HCT116 (cell line): Measurements from ENCODE around the gene KRTAP5-2. TPM values are rescaled to one million over a fixed set of nuclear protein-coding genes. Genes with fewer than 3 reads are reported as not detected.

Experiments
- ATAC-seq: fragments of 200-7000 bp; cut with Tn5 transposase; 2 replicates; pipeline ENCODE4 v1.9.1; 2020; ENCODE audit warnings: mild to moderate bottlenecking, moderate library complexity
- BruUV-seq: library from RNA; stranded (reverse); fragments of 400-500 nt; replicated peaks from 2 replicates; lab custom pipeline; 2021; lab: Mats Ljungman, UMichigan
- CTCF ChIA-PET: fragments of 300-600 bp; sonication (Branson Sonifier 250); formaldehyde crosslinking; loops from one replicate; lab custom pipeline; 2021; ENCODE audit warnings: antibody characterized with exemption; lab: Charles Lee
- POLR2A ChIA-PET: fragments of 300-600, 350-600 bp; sonication (Branson Sonifier 250); formaldehyde crosslinking; loops from one replicate; lab custom pipeline; 2021; ENCODE audit warnings: antibody characterized with exemption; lab: Charles Lee
- RAD21 ChIA-PET, 2 experiments: fragments of 300-600 bp; sonication (Branson Sonifier 250); formaldehyde crosslinking; loops; one replicate each; lab custom pipeline; 2023; ENCODE audit warnings: low total read pairs in 2 of 2; ENCODE audit not compliant: uncharacterized antibody in 2 of 2, unreplicated experiment in 2 of 2, low non-redundant PET in 1 of 2; lab: Charles Lee
- DNase-seq: peaks from one replicate; pipeline ENCODE4 v3.0.0-alpha.2; 2010; ENCODE audit warnings: low read depth, low spot score
- H2AFZ ChIP-seq: fragments of 200-600 bp; shearing (Covaris generic), sonication (generic); 2 replicates; pipeline ENCODE4 v1.6.1; 2017; ENCODE audit warnings: low read depth, mixed run types, mixed read lengths, antibody characterized with exemption, low read length; ENCODE audit not compliant: poor library complexity, severe bottlenecking
- H3K27ac ChIP-seq: 2 replicates; pipeline ENCODE4 v1.5.1; 2012; ENCODE audit warnings: low read depth, low read length
- H3K27me3 ChIP-seq: fragments of 200-600 bp; sonication (generic); 2 replicates; pipeline ENCODE4 v1.6.1; 2016; ENCODE audit warnings: mixed run types, low read length, mixed read lengths; ENCODE audit not compliant: insufficient read depth
- H3K36me3 ChIP-seq, 2 experiments: fragments of 200-500 bp in 1 of 2; fragments of 200-600 bp in 1 of 2; sonication (Bioruptor generic) in 1 of 2; sonication (generic) in 1 of 2; 2 replicates each; pipeline versions ENCODE4 v1.5.1 to v1.6.1; 2014 to 2016; ENCODE audit warnings: low read length in 2 of 2, inconsistent platforms in 1 of 2, mixed read lengths in 1 of 2, mixed run types in 1 of 2; ENCODE audit not compliant: insufficient read depth in 2 of 2, control insufficient read depth in 1 of 2
- H3K4me1 ChIP-seq, 2 experiments: fragments of 200-600 bp in 1 of 2; sonication (generic) in 1 of 2; 2 replicates each; pipeline versions ENCODE4 v1.5.1 to v1.6.1; 2012 to 2017; ENCODE audit warnings: low read length in 2 of 2, inconsistent platforms in 1 of 2, mild to moderate bottlenecking in 1 of 2, mixed read lengths in 1 of 2, mixed run types in 1 of 2, moderate library complexity in 1 of 2; ENCODE audit not compliant: insufficient read depth in 2 of 2, control insufficient read depth in 1 of 2
- H3K4me2 ChIP-seq: fragments of 200-600 bp; sonication (generic); 2 replicates; pipeline ENCODE4 v1.6.1; 2017; ENCODE audit warnings: mixed run types, low read length, mixed read lengths
- H3K4me3 ChIP-seq, 2 experiments: fragments of 200-600 bp in 1 of 2; sonication (generic) in 1 of 2; replicated peaks in 1 of 2; 2 replicates each; pipeline ENCODE4 v1.5.1; 2011 to 2016; ENCODE audit warnings: low read length in 2 of 2, control low read depth in 1 of 2, low read depth in 1 of 2, mild to moderate bottlenecking in 1 of 2, mixed read lengths in 1 of 2, mixed run types in 1 of 2
- H3K79me2 ChIP-seq: fragments of 200-600 bp; sonication (generic); 2 replicates; pipeline ENCODE4 v1.6.1; 2017; ENCODE audit warnings: mild to moderate bottlenecking, mixed run types, low read length, moderate library complexity, mixed read lengths; ENCODE audit not compliant: insufficient read depth
- H3K9ac ChIP-seq: fragments of 200-600 bp; sonication (generic); 2 replicates; pipeline ENCODE4 v1.6.1; 2016; ENCODE audit warnings: low read length, mixed read lengths
- H3K9me2 ChIP-seq: fragments of 200-600 bp; sonication (generic), shearing (Covaris generic); 2 replicates; pipeline ENCODE4 v1.6.1; 2017; ENCODE audit warnings: mixed run types, mild to moderate bottlenecking, moderate library complexity; ENCODE audit not compliant: insufficient read depth
- H3K9me3 ChIP-seq, 2 experiments: fragments of 200-500 bp in 1 of 2; fragments of 200-600 bp in 1 of 2; sonication (Bioruptor generic) in 1 of 2; sonication (generic) in 1 of 2; 2 replicates each; pipeline ENCODE4 v1.6.1; 2014 to 2017; ENCODE audit warnings: low read length in 2 of 2, mixed read lengths in 2 of 2, inconsistent platforms in 1 of 2, low read depth in 1 of 2, mild to moderate bottlenecking in 1 of 2, mixed run types in 1 of 2, moderate library complexity in 1 of 2; ENCODE audit not compliant: control insufficient read depth in 1 of 2, insufficient read depth in 1 of 2
- H4K20me1 ChIP-seq: fragments of 200-600 bp; sonication (generic), shearing (Covaris generic); 2 replicates; pipeline ENCODE4 v1.6.1; 2017; ENCODE audit warnings: mixed run types, mild to moderate bottlenecking, moderate library complexity; ENCODE audit not compliant: insufficient read depth
- CEBPB ChIP-seq: IDR thresholded peaks from 2 replicates; pipeline ENCODE4 v1.6.1; 2012; ENCODE audit warnings: low read depth
- EZH2phosphoT487 ChIP-seq: fragments of 200-600 bp; IDR thresholded peaks from 2 replicates; pipeline ENCODE4 v1.6.1; 2018; ENCODE audit warnings: antibody characterized with exemption, borderline replicate concordance
- JUND ChIP-seq: IDR thresholded peaks from 2 replicates; pipeline ENCODE4 v1.6.1; 2012
- POLR2A ChIP-seq: IDR thresholded peaks from 2 replicates; pipeline ENCODE4 v1.7.0; 2011; ENCODE audit warnings: borderline replicate concordance; ENCODE audit not compliant: insufficient read depth, insufficient read length; ENCODE audit errors: extremely low read depth
- POLR2AphosphoS5 ChIP-seq: IDR thresholded peaks from 2 replicates; pipeline ENCODE4 v1.6.1; 2011; ENCODE audit warnings: mild to moderate bottlenecking, low read depth, low read length, moderate library complexity
- SIN3A ChIP-seq: IDR thresholded peaks from 2 replicates; pipeline ENCODE4 v1.6.1; 2012; ENCODE audit warnings: low read depth
- SRF ChIP-seq: IDR thresholded peaks from 2 replicates; pipeline ENCODE4 v1.6.1; 2012; ENCODE audit warnings: low read depth
- YY1 ChIP-seq: IDR thresholded peaks from 2 replicates; pipeline ENCODE4 v1.6.1; 2011; ENCODE audit warnings: low read length, low read depth, moderate library complexity, mild to moderate bottlenecking; ENCODE audit not compliant: insufficient replicate concordance; ENCODE audit errors: extremely low read depth
- intact Hi-C: fragments of 100-400 bp; cut with micrococcal nuclease; formaldehyde crosslinking; loops from 2 replicates; pipeline ENCODE4 v1.10.0; 2022
- total RNA-seq: library from RNA; stranded (reverse); gene quantifications from one replicate; pipeline ENCODE4 v1.2.1, GENCODE V29; 2021; ENCODE audit not compliant: unreplicated experiment
- TF ChIP-seq, protein P1 (sequence below), 3 experiments: fragments of 200-600 bp in 1 of 3; sonication (generic) in 1 of 3; IDR thresholded peaks in 2 of 3; conservative IDR thresholded peaks in 1 of 3; 2 replicates each; pipeline ENCODE4 v1.5.1; 2012 to 2017; ENCODE audit warnings: low read depth in 2 of 3, low read length in 2 of 3, antibody characterized with exemption in 1 of 3, borderline replicate concordance in 1 of 3, control low read depth in 1 of 3, mild to moderate bottlenecking in 1 of 3, mixed read lengths in 1 of 3, mixed run types in 1 of 3, moderate library complexity in 1 of 3; ENCODE audit not compliant: insufficient read depth in 1 of 3
- TF ChIP-seq, protein P2 (sequence below): IDR thresholded peaks from 2 replicates; pipeline ENCODE4 v1.6.1; 2012; ENCODE audit warnings: low read depth

KRTAP5-2 gene
- total RNA-seq, 1 experiment from 2014 or later: not detected

DNA sequence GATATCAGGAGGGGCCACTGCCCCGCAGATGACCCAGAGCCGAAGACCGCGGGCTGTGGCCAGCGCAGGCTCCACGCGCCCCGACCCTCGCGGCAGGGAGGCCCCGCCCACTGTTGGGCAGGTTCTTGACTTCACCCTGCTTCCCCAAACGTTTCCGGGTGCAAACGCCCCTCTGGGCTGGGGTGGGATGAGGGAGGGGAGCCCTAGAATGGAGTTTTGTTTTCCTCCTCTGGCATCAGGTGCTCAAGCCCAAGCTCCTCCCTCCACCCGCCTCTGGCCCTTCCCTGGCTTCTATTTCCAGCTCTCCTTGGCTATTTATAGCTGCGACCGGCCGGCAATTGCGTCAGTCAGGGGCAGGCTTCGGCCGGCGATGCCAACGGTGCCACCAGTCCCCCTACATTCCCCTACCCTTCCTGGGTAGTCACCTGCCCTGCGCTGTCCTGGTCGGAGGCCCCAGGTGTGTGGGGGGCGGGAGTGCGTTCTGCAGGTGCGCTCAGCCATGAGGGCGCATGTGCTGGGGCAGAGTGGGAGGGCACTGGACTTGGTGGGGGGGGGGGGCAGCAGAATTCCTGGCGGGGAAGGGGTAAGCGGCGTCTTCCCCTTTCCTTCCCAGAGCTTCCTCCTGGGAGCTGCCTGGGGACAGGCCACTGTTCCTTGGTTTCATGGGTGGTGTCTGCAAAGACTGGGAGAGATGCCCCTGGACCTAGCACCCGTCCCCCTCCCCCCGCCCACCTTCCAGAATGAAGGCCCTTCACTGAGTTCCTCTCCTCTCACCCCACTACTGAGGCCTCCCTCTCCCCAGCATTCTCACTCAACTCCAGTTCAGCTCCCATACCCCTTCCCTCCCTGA, 49.6 kb downstream of the KRTAP5-2 start:
- Histone ChIP-seq H3K4me1 (peaks cover 17 to 37% of the 10 kb centered on the region in 2 experiments), H3K79me2 (no peaks in the 10 kb centered on the region), H3K27ac (peak overlapping the region; percentile 63), H3K9ac (peak overlapping the region; percentile 62), H2AFZ (peak overlapping the region; percentile 54), H3K4me2 (peak overlapping the region; percentile 98), H3K27me3 (no peaks in the 10 kb centered on the region), H3K4me3 (peak overlapping the region; percentile 50 to 62), H4K20me1 (no peaks in the 10 kb centered on the region), H3K9me2 (no peaks in the 10 kb centered on the region), H3K36me3 (no peaks in the 10 kb centered on the region), H3K9me3 (no peaks in the 10 kb centered on the region)
- DNase-seq (peak; percentile 62), ATAC-seq (peak; percentile 60)
- ChIA-PET CTCF (interaction anchor here (0.8 to 5.2 kb wide), 3 partner anchors 10 to 47 kb away, joined by 3 to 133 read pairs (median 5); no protein-coding TSS in a partner anchor), RAD21 (interaction anchor here (0.9 to 3.2 kb wide), 2 partner anchors 25 to 26 kb away, joined by 5 to 22 read pairs; no protein-coding TSS in a partner anchor), POLR2A (interaction anchor here (0.9 to 2.1 kb wide), 6 partner anchors 10 to 47 kb away, joined by 3 to 11 read pairs (median 4); no protein-coding TSS in a partner anchor)
- TSS peak; percentile 93 for BruUV-seq
- intact Hi-C loops: no loop called here
- TF ChIP-seq YY1 (peak; percentile 50), POLR2AphosphoS5 (peak; percentile 88; the same call in 1 of the 2 replicates), POLR2A (peak; percentile 44), SRF (no peak)

DNA sequence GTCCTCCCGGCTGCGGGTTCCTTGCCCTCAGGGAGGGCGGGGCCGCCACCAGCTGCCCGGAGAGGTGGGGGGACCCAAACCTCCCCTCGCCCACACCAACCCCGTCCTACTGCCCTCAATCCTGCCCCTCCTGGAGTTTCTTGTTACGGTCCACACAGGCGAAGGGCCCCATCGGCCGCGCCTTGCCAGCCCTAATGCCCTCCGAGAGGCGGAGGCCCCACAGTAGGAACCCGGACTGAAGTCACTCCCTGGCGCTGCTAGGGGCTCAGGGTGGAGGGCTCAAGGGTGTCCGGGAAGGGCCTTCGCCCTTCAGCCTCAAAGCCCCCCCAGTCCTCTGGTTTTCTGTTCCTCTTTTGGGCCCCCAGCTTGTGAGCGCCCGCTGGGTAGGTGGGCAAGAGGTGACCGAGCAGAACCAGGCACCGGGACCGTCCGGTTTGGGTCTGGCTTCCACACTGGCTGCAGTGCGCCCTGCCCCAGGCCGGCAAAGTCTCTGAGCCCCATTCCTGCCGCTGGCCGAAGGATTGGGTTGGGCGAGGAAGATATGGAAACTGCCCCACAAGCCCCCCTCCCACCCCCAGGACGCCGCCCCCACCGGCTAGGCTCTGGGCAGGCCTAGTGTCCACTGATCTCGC, 50.5 kb downstream of the KRTAP5-2 start:
- intact Hi-C loops: loop anchor here (2.0 kb wide), 1 partner anchor 285 kb away; no protein-coding TSS in a partner anchor
- H3K9me3 ChIP-seq: no peaks in the 10 kb centered on the region
- H4K20me1 ChIP-seq: no peaks in the 10 kb centered on the region
- peak overlapping the region; percentile 50 to 62 for H3K4me3 ChIP-seq
- peak overlapping the region; percentile 62 for H3K9ac ChIP-seq
- TSS peak; percentile 76 for BruUV-seq
- POLR2A ChIA-PET: interaction anchor here (0.9 to 2.1 kb wide), 7 partner anchors 11 to 48 kb away, joined by 3 to 18 read pairs (median 4); no protein-coding TSS in a partner anchor
- CTCF ChIA-PET: interaction anchor here (0.8 to 5.2 kb wide), 12 partner anchors 8 to 609 kb away, joined by 3 to 133 read pairs (median 5); no protein-coding TSS in a partner anchor
- RAD21 ChIA-PET: interaction anchor here (0.9 to 3.2 kb wide), 3 partner anchors 26 kb away, joined by 5 to 22 read pairs (median 22); no protein-coding TSS in a partner anchor
- H3K4me2 ChIP-seq: peak overlapping the region; percentile 98
- ATAC-seq (peak; percentile 24), DNase-seq (no peak)
- H3K27me3 ChIP-seq: no peaks in the 10 kb centered on the region
- H3K27ac ChIP-seq: peak overlapping the region; percentile 88
- H3K79me2 ChIP-seq: no peaks in the 10 kb centered on the region
- H2AFZ ChIP-seq: peak overlapping the region; percentile 58
- peaks cover 17 to 37% of the 10 kb centered on the region in 2 experiments for H3K4me1 ChIP-seq
- H3K36me3 ChIP-seq: no peaks in the 10 kb centered on the region
- no peaks in the 10 kb centered on the region for H3K9me2 ChIP-seq
- TF ChIP-seq, protein P1, sequence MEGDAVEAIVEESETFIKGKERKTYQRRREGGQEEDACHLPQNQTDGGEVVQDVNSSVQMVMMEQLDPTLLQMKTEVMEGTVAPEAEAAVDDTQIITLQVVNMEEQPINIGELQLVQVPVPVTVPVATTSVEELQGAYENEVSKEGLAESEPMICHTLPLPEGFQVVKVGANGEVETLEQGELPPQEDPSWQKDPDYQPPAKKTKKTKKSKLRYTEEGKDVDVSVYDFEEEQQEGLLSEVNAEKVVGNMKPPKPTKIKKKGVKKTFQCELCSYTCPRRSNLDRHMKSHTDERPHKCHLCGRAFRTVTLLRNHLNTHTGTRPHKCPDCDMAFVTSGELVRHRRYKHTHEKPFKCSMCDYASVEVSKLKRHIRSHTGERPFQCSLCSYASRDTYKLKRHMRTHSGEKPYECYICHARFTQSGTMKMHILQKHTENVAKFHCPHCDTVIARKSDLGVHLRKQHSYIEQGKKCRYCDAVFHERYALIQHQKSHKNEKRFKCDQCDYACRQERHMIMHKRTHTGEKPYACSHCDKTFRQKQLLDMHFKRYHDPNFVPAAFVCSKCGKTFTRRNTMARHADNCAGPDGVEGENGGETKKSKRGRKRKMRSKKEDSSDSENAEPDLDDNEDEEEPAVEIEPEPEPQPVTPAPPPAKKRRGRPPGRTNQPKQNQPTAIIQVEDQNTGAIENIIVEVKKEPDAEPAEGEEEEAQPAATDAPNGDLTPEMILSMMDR (IDR thresholded peaks at IDR 0.05 in 2 of 3, conservative IDR thresholded peaks at IDR 0.05 in 1 of 3; ENCODE audit: borderline replicate concordance in 1 of 3, insufficient read depth in 1 of 3, low read depth in 2 of 3, low read length in 2 of 3): no peak
- TF ChIP-seq JUND (no peak), SIN3A (no peak), EZH2phosphoT487 (no peak), CEBPB (no peak)
- TF ChIP-seq, protein P2, sequence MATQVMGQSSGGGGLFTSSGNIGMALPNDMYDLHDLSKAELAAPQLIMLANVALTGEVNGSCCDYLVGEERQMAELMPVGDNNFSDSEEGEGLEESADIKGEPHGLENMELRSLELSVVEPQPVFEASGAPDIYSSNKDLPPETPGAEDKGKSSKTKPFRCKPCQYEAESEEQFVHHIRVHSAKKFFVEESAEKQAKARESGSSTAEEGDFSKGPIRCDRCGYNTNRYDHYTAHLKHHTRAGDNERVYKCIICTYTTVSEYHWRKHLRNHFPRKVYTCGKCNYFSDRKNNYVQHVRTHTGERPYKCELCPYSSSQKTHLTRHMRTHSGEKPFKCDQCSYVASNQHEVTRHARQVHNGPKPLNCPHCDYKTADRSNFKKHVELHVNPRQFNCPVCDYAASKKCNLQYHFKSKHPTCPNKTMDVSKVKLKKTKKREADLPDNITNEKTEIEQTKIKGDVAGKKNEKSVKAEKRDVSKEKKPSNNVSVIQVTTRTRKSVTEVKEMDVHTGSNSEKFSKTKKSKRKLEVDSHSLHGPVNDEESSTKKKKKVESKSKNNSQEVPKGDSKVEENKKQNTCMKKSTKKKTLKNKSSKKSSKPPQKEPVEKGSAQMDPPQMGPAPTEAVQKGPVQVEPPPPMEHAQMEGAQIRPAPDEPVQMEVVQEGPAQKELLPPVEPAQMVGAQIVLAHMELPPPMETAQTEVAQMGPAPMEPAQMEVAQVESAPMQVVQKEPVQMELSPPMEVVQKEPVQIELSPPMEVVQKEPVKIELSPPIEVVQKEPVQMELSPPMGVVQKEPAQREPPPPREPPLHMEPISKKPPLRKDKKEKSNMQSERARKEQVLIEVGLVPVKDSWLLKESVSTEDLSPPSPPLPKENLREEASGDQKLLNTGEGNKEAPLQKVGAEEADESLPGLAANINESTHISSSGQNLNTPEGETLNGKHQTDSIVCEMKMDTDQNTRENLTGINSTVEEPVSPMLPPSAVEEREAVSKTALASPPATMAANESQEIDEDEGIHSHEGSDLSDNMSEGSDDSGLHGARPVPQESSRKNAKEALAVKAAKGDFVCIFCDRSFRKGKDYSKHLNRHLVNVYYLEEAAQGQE: no peak
